ENCODE measurements around the gene CTSC.

- TF ChIP-seq POLR2A (IDR thresholded peaks at IDR 0.05): no peak
- TF ChIP-seq, protein P1, sequence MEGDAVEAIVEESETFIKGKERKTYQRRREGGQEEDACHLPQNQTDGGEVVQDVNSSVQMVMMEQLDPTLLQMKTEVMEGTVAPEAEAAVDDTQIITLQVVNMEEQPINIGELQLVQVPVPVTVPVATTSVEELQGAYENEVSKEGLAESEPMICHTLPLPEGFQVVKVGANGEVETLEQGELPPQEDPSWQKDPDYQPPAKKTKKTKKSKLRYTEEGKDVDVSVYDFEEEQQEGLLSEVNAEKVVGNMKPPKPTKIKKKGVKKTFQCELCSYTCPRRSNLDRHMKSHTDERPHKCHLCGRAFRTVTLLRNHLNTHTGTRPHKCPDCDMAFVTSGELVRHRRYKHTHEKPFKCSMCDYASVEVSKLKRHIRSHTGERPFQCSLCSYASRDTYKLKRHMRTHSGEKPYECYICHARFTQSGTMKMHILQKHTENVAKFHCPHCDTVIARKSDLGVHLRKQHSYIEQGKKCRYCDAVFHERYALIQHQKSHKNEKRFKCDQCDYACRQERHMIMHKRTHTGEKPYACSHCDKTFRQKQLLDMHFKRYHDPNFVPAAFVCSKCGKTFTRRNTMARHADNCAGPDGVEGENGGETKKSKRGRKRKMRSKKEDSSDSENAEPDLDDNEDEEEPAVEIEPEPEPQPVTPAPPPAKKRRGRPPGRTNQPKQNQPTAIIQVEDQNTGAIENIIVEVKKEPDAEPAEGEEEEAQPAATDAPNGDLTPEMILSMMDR (IDR thresholded peaks at IDR 0.05): no peak
- no peak for TF ChIP-seq EP300 (IDR thresholded peaks at IDR 0.05)
Observed at GRCh38 chr11:88307749-88308425, 29.6 kb downstream of the CTSC start.

Data from sigmoid colon (tissue), 4 donors.